Fibroblast of mammary gland (primary cell): ENCODE measurements around the gene ACYP2.

Experiments
- DNase-seq: peaks from one replicate; pipeline ENCODE4 v3.0.0-alpha.2; 2010; ENCODE audit warnings: low read depth
- H3K4me3 ChIP-seq: 2 replicates; pipeline ENCODE4 v1.5.1; 2011; ENCODE audit warnings: low read depth, mild to moderate bottlenecking, low read length, moderate library complexity; ENCODE audit not compliant: control insufficient read depth
- CTCF ChIP-seq: conservative IDR thresholded peaks from 2 replicates; pipeline ENCODE4 v1.5.1; 2011; ENCODE audit warnings: low read depth, low read length, inconsistent platforms; ENCODE audit not compliant: control insufficient read depth, insufficient read depth

ACYP2 gene

GRCh38 chr2:54233832-54234649 lies 118.6 kb downstream of the ACYP2 start:
- no peak for DNase-seq
- H3K4me3 ChIP-seq = no peak overlapping the region
- TF ChIP-seq CTCF = no peak

- TF ChIP-seq CTCF = no peak
- DNase-seq = no peak
- H3K4me3 ChIP-seq = no peak overlapping the region
Measured at GRCh38 chr2:54237428-54237827, 122.0 kb downstream of the ACYP2 start.

- H3K4me3 ChIP-seq = no peak overlapping the region
- TF ChIP-seq CTCF = no peak
- peak; percentile 97 for DNase-seq
Measured at GRCh38 chr2:54239427-54239826, 124.0 kb downstream of the ACYP2 start.

GRCh38 chr2:54240515-54241469 lies 125.4 kb downstream of the ACYP2 start:
- no peak overlapping the region for H3K4me3 ChIP-seq
- TF ChIP-seq CTCF = no peak
- DNase-seq = peak; percentile 89

- DNase-seq = no peak
- no peak overlapping the region for H3K4me3 ChIP-seq
- no peak for TF ChIP-seq CTCF
Measured at GRCh38 chr2:54247115-54247514, 131.7 kb downstream of the ACYP2 start.

GRCh38 chr2:54249629-54250028 lies 134.2 kb downstream of the ACYP2 start:
- no peak for TF ChIP-seq CTCF

More at GRCh38 chr2:54249629-54250028, 134.2 kb downstream of the ACYP2 start:
- H3K4me3 ChIP-seq = no peak overlapping the region
- DNase-seq = no peak
